ENCODE results near the gene DHRSX. TPM values are rescaled to one million over a fixed set of nuclear protein-coding genes. Genes with fewer than 3 reads are reported as not detected.

Gene DHRSX
- total RNA-seq, 1 donor from 2014 or later = 30.4 TPM

DNA sequence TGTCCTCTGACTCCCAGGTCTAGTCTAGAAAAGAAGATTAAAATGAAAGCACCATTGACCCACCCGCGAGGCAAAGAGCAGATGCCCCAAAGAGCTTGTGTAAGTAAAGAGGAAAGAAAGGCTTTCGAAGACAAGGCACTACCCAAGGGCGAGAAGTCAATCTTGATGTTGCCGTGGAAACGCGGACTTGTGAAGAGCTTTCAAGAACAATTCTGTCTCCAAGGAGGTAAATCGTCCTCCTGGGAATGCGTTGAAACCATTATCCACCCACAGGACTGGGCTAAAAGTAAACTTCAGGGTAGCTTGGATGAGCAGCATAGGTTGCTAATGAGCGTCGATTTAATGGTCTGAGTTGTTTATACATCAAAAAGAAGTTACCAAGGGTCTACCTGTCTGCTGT is 189.3 kb downstream of the DHRSX start:
- no peak overlapping the region for H3K4me2 ChIP-seq (ENCODE audit: low read length)

DNA sequence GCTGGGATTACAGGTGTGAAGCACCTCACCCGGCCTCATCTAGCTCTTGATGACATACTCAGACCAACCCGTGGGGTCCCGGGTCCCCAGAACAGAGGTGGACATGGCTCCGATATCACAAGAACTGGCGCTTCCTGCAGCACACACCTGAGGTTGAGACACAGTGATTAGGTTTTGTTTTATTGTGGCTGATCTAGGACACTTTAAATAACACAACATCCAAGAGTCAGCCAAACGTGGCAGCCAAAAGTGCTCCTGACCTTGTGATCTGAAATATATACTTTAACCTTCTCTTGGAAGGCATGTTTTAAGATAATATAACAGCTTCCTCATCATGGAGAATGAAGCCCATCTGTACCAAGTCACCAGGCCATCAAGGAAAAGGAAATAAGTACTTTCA is 198.9 kb downstream of the DHRSX start:
- no peak for TF ChIP-seq EZH2 (IDR thresholded peaks at IDR 0.05; ENCODE audit: insufficient read depth, low read length)
- TF ChIP-seq, protein P1, sequence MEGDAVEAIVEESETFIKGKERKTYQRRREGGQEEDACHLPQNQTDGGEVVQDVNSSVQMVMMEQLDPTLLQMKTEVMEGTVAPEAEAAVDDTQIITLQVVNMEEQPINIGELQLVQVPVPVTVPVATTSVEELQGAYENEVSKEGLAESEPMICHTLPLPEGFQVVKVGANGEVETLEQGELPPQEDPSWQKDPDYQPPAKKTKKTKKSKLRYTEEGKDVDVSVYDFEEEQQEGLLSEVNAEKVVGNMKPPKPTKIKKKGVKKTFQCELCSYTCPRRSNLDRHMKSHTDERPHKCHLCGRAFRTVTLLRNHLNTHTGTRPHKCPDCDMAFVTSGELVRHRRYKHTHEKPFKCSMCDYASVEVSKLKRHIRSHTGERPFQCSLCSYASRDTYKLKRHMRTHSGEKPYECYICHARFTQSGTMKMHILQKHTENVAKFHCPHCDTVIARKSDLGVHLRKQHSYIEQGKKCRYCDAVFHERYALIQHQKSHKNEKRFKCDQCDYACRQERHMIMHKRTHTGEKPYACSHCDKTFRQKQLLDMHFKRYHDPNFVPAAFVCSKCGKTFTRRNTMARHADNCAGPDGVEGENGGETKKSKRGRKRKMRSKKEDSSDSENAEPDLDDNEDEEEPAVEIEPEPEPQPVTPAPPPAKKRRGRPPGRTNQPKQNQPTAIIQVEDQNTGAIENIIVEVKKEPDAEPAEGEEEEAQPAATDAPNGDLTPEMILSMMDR (IDR thresholded peaks at IDR 0.05; ENCODE audit: insufficient read depth, low read depth, low read length) = no peak
- no peak overlapping the region for H3K27ac Mint-ChIP-seq (ENCODE audit: unreplicated experiment)
- Histone ChIP-seq H3K27me3 (ENCODE audit: insufficient read depth, low read length) (no peaks in the 10 kb centered on the region), H2AFZ (ENCODE audit: low read depth, low read length) (no peak overlapping the region), H3K9me3 (ENCODE audit: insufficient read depth, low read depth, low read length) (no peaks in the 10 kb centered on the region), H3K9ac (ENCODE audit: low read length) (no peak overlapping the region), H4K20me1 (ENCODE audit: insufficient read depth, low read length) (no peaks in the 10 kb centered on the region), H3K4me2 (ENCODE audit: low read length) (no peak overlapping the region), H3K4me3 (ENCODE audit: insufficient read depth, low read depth, low read length) (no peak overlapping the region), H3K4me1 (ENCODE audit: insufficient read depth, low read length) (no peaks in the 10 kb centered on the region), H3K27ac (ENCODE audit: low read depth, low read length) (no peak overlapping the region), H3K36me3 (ENCODE audit: insufficient read depth, low read length) (no peaks in the 10 kb centered on the region), H3K79me2 (ENCODE audit: insufficient read depth, low read length) (no peaks in the 10 kb centered on the region)
- peaks cover 7% of the 10 kb centered on the region for H3K4me1 Mint-ChIP-seq (ENCODE audit: low read depth, unreplicated experiment)
- no peak overlapping the region for H3K4me3 Mint-ChIP-seq (ENCODE audit: unreplicated experiment)
- H3K9me3 Mint-ChIP-seq (ENCODE audit: unreplicated experiment) = peaks cover 4% of the 10 kb centered on the region
- peaks cover 11% of the 10 kb centered on the region for H3K36me3 Mint-ChIP-seq (ENCODE audit: low read depth, unreplicated experiment)
- DNase-seq (ENCODE audit: low read depth) (no peak), FAIRE-seq (no peak)
- no peaks in the 10 kb centered on the region for H3K27me3 Mint-ChIP-seq (ENCODE audit: low read depth, unreplicated experiment)

More for the DNA sequence above, 189.3 kb downstream of the DHRSX start:
- Histone ChIP-seq H3K36me3 (ENCODE audit: insufficient read depth, low read length) (no peaks in the 10 kb centered on the region), H4K20me1 (ENCODE audit: insufficient read depth, low read length) (no peaks in the 10 kb centered on the region), H3K27me3 (ENCODE audit: insufficient read depth, low read length) (no peaks in the 10 kb centered on the region), H3K4me3 (ENCODE audit: insufficient read depth, low read depth, low read length) (no peak overlapping the region), H3K27ac (ENCODE audit: low read depth, low read length) (no peak overlapping the region), H3K79me2 (ENCODE audit: insufficient read depth, low read length) (no peaks in the 10 kb centered on the region), H3K9me3 (ENCODE audit: insufficient read depth, low read depth, low read length) (no peaks in the 10 kb centered on the region), H2AFZ (ENCODE audit: low read depth, low read length) (no peak overlapping the region), H3K9ac (ENCODE audit: low read length) (no peak overlapping the region), H3K4me1 (ENCODE audit: insufficient read depth, low read length) (peaks cover under 1% of the 10 kb centered on the region)
- Mint-ChIP-seq H3K4me3 (ENCODE audit: unreplicated experiment) (no peak overlapping the region), H3K36me3 (ENCODE audit: low read depth, unreplicated experiment) (peaks cover 23% of the 10 kb centered on the region), H3K27me3 (ENCODE audit: low read depth, unreplicated experiment) (no peaks in the 10 kb centered on the region), H3K9me3 (ENCODE audit: unreplicated experiment) (peaks cover 11% of the 10 kb centered on the region), H3K4me1 (ENCODE audit: low read depth, unreplicated experiment) (peaks cover 2% of the 10 kb centered on the region), H3K27ac (ENCODE audit: unreplicated experiment) (no peak overlapping the region)
- DNase-seq (ENCODE audit: low read depth) (peak; percentile 27), FAIRE-seq (no peak)
- TF ChIP-seq, protein P1 (IDR thresholded peaks at IDR 0.05; ENCODE audit: insufficient read depth, low read depth, low read length) = no peak
- no peak for TF ChIP-seq EZH2 (IDR thresholded peaks at IDR 0.05; ENCODE audit: insufficient read depth, low read length)

DNA sequence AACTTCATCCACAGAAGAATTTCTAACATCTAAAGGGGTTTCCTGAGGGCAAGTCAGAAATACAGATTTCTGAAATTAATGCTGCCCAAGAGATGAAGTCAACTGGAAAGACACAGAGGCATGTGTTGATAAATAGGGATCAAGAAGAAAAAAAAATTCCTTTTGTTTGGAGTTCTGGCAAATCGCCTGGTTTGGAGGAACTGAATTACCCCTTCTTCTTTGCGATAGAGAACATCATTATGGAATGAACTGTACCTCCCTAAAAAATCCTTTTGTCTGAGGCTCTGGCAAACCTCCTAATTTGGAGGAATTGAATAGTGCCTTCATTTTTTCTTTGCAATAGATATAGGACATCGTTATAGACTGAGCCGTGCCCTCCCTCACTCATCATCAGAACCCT is 200.9 kb downstream of the DHRSX start:
- no peaks in the 10 kb centered on the region for H3K4me1 ChIP-seq (ENCODE audit: insufficient read depth, low read length)
- no peak overlapping the region for H3K27ac ChIP-seq (ENCODE audit: low read depth, low read length)
- H3K36me3 ChIP-seq (ENCODE audit: insufficient read depth, low read length) = no peaks in the 10 kb centered on the region
- no peak overlapping the region for H3K9ac ChIP-seq (ENCODE audit: low read length)
- no peaks in the 10 kb centered on the region for H3K27me3 Mint-ChIP-seq (ENCODE audit: low read depth, unreplicated experiment)
- no peaks in the 10 kb centered on the region for H4K20me1 ChIP-seq (ENCODE audit: insufficient read depth, low read length)
- H3K36me3 Mint-ChIP-seq (ENCODE audit: low read depth, unreplicated experiment) = peaks cover 8% of the 10 kb centered on the region
- no peak for FAIRE-seq
- H3K4me3 Mint-ChIP-seq (ENCODE audit: unreplicated experiment) = no peak overlapping the region
- H2AFZ ChIP-seq (ENCODE audit: low read depth, low read length) = no peak overlapping the region
- no peak overlapping the region for H3K4me3 ChIP-seq (ENCODE audit: insufficient read depth, low read depth, low read length)
- no peak for TF ChIP-seq EZH2 (IDR thresholded peaks at IDR 0.05; ENCODE audit: insufficient read depth, low read length)
- TF ChIP-seq, protein P1 (IDR thresholded peaks at IDR 0.05; ENCODE audit: insufficient read depth, low read depth, low read length) = no peak
- DNase-seq (ENCODE audit: low read depth) = peak; percentile 16
- no peak overlapping the region for H3K27ac Mint-ChIP-seq (ENCODE audit: unreplicated experiment)
- peaks cover 7% of the 10 kb centered on the region for H3K4me1 Mint-ChIP-seq (ENCODE audit: low read depth, unreplicated experiment)
- H3K79me2 ChIP-seq (ENCODE audit: insufficient read depth, low read length) = no peaks in the 10 kb centered on the region
- peaks cover 2% of the 10 kb centered on the region for H3K9me3 Mint-ChIP-seq (ENCODE audit: unreplicated experiment)
- H3K9me3 ChIP-seq (ENCODE audit: insufficient read depth, low read depth, low read length) = no peaks in the 10 kb centered on the region
- H3K27me3 ChIP-seq (ENCODE audit: insufficient read depth, low read length) = no peaks in the 10 kb centered on the region
- H3K4me2 ChIP-seq (ENCODE audit: low read length) = no peak overlapping the region
